COLO829 (cell line): ENCODE results near the gene KRTAP2-1.
"Not testable (repeated sequence)": the region's sequence is repeated elsewhere in the genome, so short reads cannot be mapped to it uniquely, and the experiment has no call there.

ENCODE experiments used
- DNase-seq: peaks from one replicate; pipeline ENCODE4 v3.0.0; 2012; ENCODE audit warnings: low spot score

KRTAP2-1 gene

DNA sequence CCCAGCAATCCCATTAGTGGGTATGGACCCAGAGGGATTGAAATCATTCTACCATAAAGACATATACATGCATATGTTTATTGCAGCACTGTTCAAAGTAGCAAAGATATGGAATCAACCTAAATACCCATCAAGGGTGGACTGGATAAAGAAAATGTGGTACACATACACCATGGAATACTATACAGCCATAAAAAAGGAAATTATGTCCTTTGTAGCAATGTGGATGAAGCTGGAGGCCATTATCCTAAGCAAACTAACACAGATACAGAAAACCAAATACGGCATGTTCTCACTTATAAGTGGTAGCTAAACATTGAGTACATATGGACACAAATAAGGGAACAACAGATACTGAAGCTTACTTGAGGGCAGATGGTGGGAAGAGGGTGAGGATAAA lies 10.4 kb upstream of the KRTAP2-1 start:
- no peak for DNase-seq

DNA sequence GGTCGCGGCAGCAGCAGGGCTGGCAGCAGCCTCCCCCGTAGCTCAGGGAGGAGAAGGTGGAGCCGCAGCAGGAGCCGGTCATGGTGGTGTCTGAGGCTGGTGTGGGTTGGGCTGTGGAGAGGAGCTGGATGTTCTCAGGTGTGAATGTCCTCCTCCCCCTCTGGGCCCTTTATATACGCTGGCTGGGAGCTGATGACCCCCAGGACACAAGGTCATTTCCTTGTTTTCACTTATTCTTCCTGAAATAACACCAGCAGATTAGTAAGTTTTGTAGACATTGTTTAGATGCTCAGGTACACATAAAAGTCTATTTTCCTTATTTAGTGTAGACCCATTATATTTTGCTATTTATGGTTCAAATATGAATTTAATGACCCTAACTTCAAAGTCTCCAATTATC lies 8.0 kb upstream of the KRTAP2-1 start, which contains the start of gene KRTAP2-2:
Gene KRTAP2-2, minus strand, starts transcription at position 101 of the 400 bp plus-strand sequence. Its CDS starts 19 bp downstream, at position 82.
- not testable (repeated sequence) for DNase-seq

DNA sequence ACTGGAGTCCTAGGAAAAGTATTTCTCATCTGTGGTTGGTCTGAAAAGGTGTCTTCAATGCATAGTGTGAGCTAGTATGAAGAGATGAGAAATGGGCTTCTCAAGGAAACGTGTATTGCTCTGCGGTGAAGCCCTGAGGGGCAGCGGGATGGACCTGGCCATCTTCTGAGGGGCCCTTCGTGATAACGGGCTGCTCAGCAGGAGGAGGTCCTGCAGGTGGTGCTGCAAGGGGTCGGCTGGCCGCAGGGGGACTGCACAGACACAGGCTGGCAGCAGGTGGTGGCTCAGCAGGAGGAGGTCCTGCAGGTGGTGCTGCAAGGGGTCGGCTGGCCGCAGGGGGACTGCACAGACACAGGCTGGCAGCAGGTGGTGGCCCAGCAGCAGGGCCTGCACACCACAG lies 7.4 kb upstream of the KRTAP2-1 start:
- not testable (repeated sequence) for DNase-seq

DNA sequence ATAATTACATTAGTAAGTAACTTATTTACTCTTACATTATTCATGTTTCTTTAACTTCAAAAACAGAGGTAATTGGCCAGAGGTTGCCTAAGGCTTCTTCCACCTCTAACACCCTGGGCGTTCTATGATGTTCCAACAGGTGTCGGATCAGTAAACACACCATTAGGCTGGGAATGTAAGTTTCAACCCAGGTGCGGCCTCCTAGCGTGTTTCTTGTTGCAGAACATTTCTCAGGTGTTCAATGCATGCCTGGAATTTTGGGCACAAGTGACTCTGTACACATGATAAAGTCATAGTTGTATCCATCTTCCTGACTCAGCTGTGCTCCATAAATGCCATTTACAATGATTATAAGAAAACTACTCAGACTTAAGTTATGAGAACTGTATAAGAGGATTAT lies 6.9 kb upstream of the KRTAP2-1 start:
- no peak for DNase-seq

DNA sequence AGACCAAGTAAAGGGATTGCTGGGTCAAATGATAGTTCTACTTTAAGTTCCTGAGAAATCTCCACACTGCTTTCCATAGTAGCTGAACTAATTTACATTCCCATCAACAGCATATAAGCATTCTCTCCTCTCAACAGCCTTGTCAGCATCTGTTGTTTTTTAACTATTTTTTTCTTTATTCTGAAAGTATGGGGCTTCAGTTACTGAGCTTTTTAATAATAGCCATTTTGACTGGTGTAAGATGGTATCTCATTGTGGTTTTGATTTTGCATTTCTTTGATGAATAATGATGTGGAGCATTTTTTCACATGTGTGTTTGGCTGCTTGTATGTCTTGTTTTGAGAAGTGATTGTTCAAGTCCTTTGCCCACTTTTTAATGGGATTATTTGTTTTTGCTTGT lies 5.5 kb upstream of the KRTAP2-1 start:
- no peak for DNase-seq

DNA sequence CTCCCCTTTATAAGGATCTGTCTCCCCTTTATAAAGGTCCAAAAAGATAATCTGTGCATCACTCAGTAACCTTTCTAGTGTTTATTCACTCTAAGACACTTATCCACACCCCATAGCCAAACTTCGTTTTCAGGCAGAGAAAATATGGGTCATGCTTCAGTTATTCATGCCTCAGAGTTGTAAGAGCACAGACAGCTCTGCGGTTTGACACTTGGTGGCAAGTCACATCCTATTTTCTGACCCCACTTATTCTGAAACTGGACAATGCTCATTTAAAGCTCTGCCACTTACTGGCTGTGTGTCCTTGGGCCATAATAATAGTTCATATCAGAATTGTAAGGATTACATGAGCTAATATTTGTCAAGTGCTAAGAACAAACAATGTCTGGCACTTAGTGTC lies 2.0 kb upstream of the KRTAP2-1 start:
- DNase-seq = no peak

DNA sequence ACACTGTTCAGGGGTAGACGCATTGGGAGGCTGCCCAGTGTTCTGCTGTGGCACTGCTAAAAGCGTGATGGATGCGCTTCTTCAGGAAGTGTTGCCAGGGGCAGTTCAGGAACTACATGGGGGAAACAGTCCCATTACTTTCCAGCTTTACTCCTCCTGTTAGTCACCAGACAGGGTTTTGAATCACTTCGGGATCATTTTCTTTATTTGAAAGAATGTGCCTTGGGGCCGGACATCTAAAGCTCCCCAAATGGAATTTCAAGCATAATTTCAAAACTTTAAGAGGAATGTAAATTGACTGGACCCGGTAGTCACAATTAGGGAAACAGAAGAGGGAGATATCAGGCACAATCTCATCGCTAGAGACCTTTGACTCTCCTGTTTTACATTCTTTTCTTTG lies 1.3 kb upstream of the KRTAP2-1 start:
- peak; percentile 12 for DNase-seq

DNA sequence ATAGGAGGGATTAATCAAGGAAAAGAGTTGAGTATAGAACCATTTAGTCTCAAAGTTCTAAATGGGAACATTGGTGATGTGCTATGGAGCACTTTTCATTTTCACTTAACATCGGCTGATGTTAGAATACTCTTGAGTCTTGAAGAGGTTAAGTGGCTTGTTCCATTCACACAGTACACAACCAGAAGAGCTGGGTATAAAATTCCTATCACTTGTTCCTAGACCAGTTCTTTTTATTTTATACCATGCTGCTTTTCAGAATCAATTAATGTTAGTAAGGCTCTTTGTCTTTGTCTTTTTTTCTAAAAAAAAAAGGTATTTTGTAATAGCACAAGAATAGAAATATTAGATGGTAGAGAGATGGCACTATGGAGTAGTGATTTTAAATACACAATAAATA lies 4.2 kb downstream of the KRTAP2-1 start:
- no peak for DNase-seq

DNA sequence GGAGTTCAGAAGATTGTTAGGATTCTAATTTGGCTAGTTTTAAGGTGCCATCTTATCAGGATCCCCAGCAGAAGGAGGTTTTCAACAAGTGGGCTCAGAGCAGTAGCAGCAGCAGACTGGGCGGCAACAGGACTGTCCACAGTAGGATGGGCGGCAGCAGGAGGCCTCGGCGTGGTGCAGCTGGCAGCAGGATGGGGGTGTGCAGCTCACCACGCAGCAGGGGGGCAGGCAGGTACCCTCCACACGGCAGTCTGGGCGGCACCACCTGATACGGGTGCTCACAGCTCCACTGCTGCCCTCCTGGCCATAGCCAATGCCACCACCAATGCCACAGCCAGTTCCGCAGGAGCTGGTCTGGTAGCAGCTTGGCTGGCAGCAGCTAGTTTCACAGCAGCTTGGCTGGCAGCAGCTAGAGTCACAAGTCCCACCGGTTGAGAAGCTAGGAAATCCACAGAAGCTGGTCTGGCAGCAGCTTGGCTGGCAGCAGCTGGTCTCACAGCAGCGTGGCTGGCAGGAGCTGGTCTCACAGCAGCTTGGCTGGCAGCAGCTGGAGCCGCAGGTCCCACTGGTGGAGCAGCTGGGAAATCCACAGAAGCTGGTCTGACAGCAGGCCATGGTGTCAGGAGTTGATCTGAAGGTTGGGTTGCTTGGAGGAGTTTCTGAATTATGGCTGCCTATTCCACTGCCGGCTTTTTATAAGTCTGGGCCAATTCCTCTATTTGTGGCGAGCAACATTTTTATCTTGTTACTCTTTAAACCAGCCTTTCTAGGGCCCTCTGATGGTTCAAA lies 6.1 kb downstream of the KRTAP2-1 start, which contains the start of gene KRTAP1-1:
Gene KRTAP1-1, minus strand, starts transcription at position 668 of the 789 bp plus-strand sequence. Its CDS starts 53 bp downstream, at position 615.
- not testable (repeated sequence) for DNase-seq

DNA sequence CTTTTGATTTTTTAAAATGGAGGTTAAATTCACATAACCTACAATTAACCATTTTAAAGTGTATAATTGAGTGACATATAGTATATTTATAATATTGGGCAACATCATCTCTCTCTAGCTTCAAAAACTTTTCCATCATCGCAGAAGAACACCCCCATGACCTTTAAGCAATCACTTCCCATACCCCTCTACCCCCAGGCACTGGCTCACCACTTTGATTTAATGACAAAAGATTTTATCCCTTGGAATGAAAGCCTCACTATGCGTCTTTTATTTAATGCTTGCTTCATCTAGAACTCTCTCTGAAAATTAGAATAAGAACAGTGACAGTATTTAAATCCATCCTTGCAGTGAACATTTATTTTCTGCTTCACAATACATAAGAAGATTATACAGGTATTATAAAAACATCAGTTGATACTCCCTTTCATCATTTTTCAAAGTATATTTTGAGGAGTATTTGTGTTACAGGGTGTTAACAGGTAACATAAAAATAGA lies 9.2 kb downstream of the KRTAP2-1 start:
- no peak for DNase-seq

DNA sequence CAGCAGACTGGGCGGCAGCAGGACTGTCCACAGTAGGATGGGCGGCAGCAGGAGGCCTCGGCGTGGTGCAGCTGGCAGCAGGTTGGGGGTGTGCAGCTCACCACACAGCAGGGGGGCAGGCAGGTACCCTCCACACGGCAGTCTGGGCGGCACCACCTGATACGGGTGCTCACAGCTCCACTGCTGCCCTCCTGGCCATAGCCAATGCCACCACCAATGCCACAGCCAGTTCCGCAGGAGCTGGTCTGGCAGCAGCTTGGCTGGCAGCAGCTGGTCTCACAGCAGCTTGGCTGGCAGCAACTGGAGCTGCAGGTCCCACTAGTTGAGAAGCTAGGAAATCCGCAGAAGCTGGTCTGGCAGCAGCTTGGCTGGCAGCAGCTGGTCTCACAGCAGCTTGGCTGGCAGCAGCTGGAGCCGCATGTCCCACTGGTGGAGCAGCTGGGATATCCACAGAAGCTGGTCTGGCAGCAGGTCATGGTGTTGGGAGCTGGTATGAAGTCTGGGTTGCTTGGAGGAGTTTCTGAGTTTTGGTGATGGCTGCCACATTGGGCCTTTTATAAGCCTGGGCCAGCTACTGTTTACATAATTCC lies 12.7 kb downstream of the KRTAP2-1 start, which contains the start of gene KRTAP1-3:
Gene KRTAP1-3, minus strand, starts transcription at position 529 of the 590 bp plus-strand sequence. Its CDS starts 53 bp downstream, at position 476.
- DNase-seq = not testable (repeated sequence)

DNA sequence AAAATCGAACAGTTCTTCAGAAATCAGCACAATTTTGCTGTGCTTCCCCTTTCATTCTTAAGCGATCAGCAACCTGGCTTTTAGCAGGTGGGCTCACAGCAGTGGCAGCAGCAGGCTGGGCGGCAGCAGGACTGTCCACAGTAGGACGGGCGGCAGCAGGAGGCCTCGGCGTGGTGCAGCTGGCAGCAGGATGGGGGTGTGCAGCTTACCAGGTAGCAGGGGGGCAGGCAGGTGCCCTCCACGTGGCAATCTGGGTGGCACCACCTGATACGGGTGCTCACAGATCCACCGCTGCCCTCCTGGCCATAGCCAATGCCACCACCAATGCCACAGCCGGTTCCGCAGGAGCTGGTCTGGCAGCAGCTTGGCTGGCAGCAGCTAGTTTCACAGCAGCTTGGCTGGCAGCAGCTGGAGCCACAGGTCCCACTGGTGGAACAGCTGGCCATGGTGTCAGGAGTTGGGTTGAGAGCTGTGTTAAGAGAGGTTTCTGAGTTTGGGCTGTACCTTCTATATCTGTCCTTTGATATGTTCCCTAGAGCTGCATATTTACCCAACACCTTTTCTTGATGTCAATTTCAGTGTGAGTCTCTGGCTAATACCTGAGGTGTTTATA lies 17.4 kb downstream of the KRTAP2-1 start, which contains the start of gene KRTAP1-4:
Gene KRTAP1-4, minus strand, starts transcription at position 563 of the 613 bp plus-strand sequence. Its CDS starts 117 bp downstream, at position 446.
- no peak for DNase-seq

DNA sequence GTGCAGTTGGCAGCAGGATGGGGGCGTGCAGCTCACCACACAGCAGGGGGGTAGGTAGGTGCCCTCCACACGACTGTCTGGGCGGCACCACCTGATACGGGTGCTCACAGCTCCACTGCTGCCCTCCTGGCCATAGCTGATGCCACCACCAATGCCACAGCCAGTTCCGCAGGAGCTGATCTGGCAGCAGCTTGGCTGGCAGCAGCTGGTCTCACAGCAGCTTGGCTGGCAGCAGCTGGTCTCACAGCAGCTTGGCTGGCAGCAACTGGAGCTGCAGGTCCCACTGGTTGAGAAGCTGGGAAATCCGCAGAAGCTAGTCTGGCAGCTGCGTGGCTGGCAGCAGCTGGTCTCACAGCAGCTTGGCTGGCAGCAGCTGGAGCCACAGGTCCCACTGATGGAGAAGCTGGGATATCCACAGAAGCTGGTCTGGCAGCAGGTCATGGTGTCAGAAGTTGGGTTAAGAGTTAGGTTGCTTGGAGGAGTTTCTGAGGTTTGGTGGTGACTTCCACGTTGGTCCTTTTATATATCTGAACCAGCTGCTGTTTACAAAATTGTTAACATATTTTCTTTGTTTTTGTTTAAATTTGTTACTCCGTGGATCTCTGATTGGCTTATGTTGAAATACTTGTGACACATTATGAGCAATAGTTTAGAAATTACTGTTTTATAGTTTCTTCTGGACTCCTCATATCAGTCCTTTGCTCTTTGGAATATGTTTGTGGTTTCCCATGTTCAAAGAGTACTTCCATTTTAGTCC lies 20.2 kb downstream of the KRTAP2-1 start, which contains the start of gene KRTAP1-5:
Gene KRTAP1-5, minus strand, starts transcription at position 494 of the 757 bp plus-strand sequence. Its CDS starts 53 bp downstream, at position 441.
- no peak for DNase-seq

DNA sequence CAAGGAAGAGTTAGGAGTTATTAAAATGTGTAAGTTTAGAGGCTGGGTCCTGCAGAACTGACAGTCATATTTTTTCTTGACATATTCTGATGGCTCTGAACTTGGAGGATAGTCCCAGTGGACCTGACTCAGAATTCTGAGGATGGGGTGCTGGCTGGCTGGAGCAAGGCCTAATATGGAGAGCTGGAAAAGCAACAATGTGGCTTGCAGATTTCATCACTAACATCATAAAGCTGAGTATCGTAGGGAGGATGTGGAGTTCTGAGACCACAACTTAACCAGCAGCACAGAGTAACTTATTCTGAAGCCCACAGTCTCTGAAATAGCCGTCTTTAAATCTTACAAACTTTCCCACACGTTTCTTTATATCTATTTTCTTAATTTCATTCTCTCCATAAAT lies 22.4 kb downstream of the KRTAP2-1 start:
- DNase-seq = no peak

DNA sequence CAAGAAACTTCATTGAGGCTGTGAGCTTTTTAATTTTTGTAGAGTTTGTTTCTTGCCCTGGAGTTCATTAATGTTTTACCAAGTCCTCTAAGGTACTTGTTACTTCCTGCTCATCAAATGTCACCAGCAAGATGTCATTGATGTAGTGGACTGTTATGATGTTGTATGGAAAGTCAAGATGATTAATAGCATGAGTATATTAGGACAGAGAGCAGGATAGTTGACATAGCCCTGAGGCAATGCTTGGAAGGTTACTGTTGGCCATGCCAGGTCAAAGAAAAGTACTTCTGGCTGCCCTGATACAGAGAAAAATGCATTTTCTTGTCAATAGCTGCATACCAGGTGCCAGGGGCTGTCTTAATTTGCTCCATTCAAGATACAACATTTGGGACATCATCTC lies 26.8 kb downstream of the KRTAP2-1 start:
- no peak for DNase-seq

DNA sequence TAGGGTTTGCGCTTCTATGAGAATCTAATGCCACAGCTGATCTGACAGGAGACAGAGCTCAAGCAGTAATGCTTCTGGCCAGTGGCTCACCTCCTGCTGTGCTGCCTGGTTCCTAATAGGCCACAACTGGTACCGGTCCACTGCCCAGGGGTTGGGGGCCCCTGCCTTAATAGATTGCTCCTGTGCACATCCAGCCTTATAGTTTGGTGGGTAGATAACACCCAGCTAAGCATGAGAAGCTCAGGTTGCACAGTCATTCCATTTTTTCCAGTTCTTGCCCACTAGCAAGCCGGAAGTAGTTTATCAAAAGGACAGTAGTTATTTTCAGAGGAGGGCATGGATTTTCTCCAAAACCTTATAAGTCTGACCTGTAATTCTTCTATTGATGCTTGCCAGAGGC lies 27.7 kb downstream of the KRTAP2-1 start:
- DNase-seq = no peak

DNA sequence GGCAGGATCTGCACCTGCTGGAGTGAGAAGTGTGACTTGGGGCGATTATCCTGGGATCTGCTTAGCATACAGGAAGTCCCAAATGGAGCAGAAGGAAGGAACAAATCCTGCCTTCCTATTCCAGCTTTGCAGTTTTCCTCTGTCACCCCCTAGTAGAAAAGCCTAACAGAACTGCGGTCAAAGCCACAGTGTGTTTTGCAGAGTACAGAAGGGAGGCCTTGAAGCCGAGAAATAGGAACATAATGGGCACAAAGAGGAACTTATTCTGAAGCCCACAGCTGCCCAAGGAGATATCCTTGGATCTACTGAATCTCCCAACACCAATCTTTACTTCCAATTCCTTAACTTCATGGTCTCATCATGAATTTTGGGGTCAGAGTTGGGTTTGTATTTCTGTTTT lies 28.6 kb downstream of the KRTAP2-1 start:
- no peak for DNase-seq

DNA sequence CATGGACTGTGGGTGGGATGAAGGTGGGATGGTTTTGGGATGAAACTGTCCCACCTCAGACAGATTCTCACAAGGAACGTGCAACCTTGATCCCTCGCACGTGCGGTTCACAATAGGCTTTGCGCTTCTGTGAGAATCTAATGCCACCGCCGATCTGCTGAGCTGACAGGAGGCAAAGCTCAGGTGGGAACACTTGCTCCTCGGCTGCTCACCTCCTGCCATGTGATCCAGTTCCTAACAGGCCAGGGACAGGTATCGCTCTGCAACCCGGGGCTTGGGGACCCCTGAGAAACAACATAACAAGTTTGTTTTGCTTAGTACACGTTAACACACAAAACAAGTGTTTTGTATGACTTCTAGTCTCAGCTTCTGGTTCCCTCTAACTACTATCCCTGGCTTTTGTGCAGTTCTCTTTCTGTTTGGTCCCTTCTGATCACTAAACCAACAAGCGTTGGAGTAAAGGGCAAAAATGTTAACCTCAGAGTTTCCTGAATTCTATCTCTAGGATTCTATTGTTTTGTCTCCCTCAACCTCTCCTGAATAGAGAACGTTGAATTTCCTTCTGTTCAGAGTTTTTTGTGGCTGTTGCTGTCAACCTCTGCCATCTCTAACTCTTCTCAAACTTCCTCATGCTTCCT lies 30.4 kb downstream of the KRTAP2-1 start:
- no peak for DNase-seq

DNA sequence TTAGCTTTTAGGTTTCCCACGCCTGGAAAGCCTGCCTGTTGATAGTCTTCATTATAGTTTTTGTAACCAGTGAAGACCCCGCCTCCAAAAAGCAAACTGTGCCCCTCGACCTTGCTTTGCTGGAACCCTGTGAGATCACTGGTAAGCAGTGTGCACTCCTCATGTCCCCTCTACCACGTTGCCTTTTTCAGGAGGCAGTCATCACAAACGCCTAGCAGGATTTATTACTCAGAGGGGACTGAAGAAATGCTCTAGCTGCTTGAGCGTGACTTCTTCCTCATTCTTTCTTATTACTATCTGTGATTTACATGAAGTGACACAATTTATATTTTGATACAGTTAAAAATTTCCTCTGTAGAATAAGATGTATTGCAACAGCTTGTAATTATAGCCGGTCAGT lies 31.7 kb downstream of the KRTAP2-1 start:
- DNase-seq = no peak

DNA sequence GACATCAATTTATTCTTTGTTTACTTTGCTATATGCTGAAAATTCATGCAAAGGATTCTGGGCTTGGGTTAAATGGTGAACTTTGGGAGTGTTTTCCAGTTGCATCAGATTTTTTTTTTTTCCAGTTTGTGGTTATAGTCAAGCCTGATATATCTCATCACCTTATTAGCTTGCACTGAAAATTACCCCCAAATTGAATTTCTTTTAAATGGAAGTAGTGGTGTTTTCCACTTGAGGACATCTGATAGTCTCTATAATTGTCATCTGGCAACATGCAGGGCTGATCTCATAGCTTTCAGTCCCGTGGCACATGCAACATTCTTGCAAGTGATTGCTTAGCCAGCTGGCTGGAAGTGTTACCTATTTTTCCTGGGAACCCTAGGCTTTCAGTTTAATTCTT lies 33.5 kb downstream of the KRTAP2-1 start:
- no peak for DNase-seq

DNA sequence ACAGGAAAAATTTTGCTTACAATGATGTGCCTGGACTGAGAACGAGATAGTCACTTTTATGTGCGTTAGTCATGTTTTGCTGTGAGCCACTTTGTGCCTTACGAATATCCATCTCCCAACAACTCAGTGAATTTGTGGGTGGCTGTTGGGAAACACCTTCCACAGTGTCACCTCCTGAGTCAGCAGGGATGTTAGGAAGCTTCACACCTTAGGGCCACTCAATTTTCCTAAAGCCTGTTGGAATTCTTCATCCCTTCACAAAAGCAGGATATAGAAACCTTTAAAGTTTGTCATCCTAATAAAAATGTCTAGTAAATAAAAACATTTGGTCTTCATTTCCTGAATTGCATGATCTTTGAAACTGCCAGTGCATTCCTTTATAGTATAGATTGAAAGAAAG lies 33.9 kb downstream of the KRTAP2-1 start:
- DNase-seq = no peak
